Liver (tissue), 9 donors: ENCODE data around the gene ST6GALNAC3. TPM values are rescaled to one million over a fixed set of nuclear protein-coding genes. Genes with fewer than 3 reads are reported as not detected.

ENCODE experiments used
- DNase-seq: peaks from one replicate; pipeline ENCODE4 v3.0.0-alpha.2; 2017; ENCODE audit warnings: low spot score
- H3K27ac ChIP-seq, 2 donors: one replicate each; pipeline ENCODE4 v1.7.0; 2013; ENCODE audit warnings: inconsistent platforms in 2 of 2, low read length in 2 of 2, control low read depth in 1 of 2, low read depth in 1 of 2, mild to moderate bottlenecking in 1 of 2
- H3K27me3 ChIP-seq, 4 donors: one replicate each; pipeline versions ENCODE4 v1.6.1 to v1.7.0; 2013; ENCODE audit warnings: low read length in 3 of 4, inconsistent platforms in 1 of 4, mild to moderate bottlenecking in 1 of 4, moderate library complexity in 1 of 4; ENCODE audit not compliant: control insufficient read depth in 4 of 4, insufficient read depth in 4 of 4
- H3K36me3 ChIP-seq, 4 donors: one replicate each; pipeline versions ENCODE4 v1.6.1 to v1.7.0; 2013; ENCODE audit warnings: low read length in 3 of 4, mild to moderate bottlenecking in 3 of 4, low read depth in 1 of 4, moderate library complexity in 1 of 4; ENCODE audit not compliant: control insufficient read depth in 4 of 4, insufficient read depth in 3 of 4
- H3K4me1 ChIP-seq, 4 donors: one replicate each; pipeline versions ENCODE4 v1.6.1 to v1.7.0; 2013; ENCODE audit warnings: low read length in 3 of 4, mild to moderate bottlenecking in 3 of 4, moderate library complexity in 1 of 4; ENCODE audit not compliant: control insufficient read depth in 4 of 4, insufficient read depth in 4 of 4
- H3K4me3 ChIP-seq, 3 donors: one replicate each; pipeline versions ENCODE4 v1.6.1 to v1.7.0; 2013; ENCODE audit warnings: low read length in 3 of 3, control low read depth in 1 of 3, low read depth in 1 of 3, mild to moderate bottlenecking in 1 of 3
- H3K9ac ChIP-seq, 2 donors: one replicate each; pipeline ENCODE4 v1.7.0; 2013; ENCODE audit warnings: low read length in 2 of 2, mild to moderate bottlenecking in 2 of 2, moderate library complexity in 2 of 2, control low read depth in 1 of 2, low read depth in 1 of 2
- H3K9me3 ChIP-seq, 4 donors: one replicate each; pipeline versions ENCODE4 v1.6.1 to v1.7.0; 2013; ENCODE audit warnings: low read length in 3 of 4; ENCODE audit not compliant: control insufficient read depth in 4 of 4
- CTCF ChIP-seq: fragments of 150-350 bp; IDR thresholded peaks from 2 replicates; pipeline ENCODE4 v1.5.1; 2017; ENCODE audit warnings: improper control_type of control experiment, low read depth, low read length; ENCODE audit not compliant: missing input control
- EGR1 ChIP-seq, 2 donors: IDR thresholded peaks; 2 replicates each; pipeline ENCODE4 v1.6.1; 2016 to 2018; ENCODE audit warnings: antibody characterized with exemption in 2 of 2, low read depth in 2 of 2
- FOXA1 ChIP-seq: IDR thresholded peaks from 2 replicates; pipeline ENCODE4 v1.6.1; 2016; ENCODE audit warnings: antibody characterized with exemption
- FOXA2 ChIP-seq: IDR thresholded peaks from 2 replicates; pipeline ENCODE4 v1.6.1; 2016; ENCODE audit warnings: antibody characterized with exemption
- GABPA ChIP-seq, 2 donors: IDR thresholded peaks in 1 of 2; conservative IDR thresholded peaks in 1 of 2; 2 replicates each; pipeline ENCODE4 v1.6.1; 2016; ENCODE audit warnings: antibody characterized with exemption in 2 of 2, mild to moderate bottlenecking in 1 of 2, moderate library complexity in 1 of 2
- HNF4A ChIP-seq, 2 donors: conservative IDR thresholded peaks; 2 replicates each; pipeline ENCODE4 v1.6.1; 2016; ENCODE audit warnings: antibody characterized with exemption in 2 of 2, mild to moderate bottlenecking in 2 of 2
- HNF4G ChIP-seq: IDR thresholded peaks from 2 replicates; pipeline ENCODE4 v1.6.1; 2016; ENCODE audit warnings: antibody characterized with exemption
- JUND ChIP-seq, 2 donors: IDR thresholded peaks; 2 replicates each; pipeline ENCODE4 v1.6.1; 2016; ENCODE audit warnings: antibody characterized with exemption in 2 of 2
- MAX ChIP-seq: IDR thresholded peaks from 2 replicates; pipeline ENCODE4 v1.6.1; 2016; ENCODE audit warnings: antibody characterized with exemption
- NR2F2 ChIP-seq: IDR thresholded peaks from 2 replicates; pipeline ENCODE4 v1.6.1; 2016; ENCODE audit warnings: antibody characterized with exemption
- RAD21 ChIP-seq, 2 donors: IDR thresholded peaks; 2 replicates each; pipeline ENCODE4 v1.6.1; 2016; ENCODE audit warnings: antibody characterized with exemption in 2 of 2, mild to moderate bottlenecking in 2 of 2
- REST ChIP-seq: IDR thresholded peaks from 2 replicates; pipeline ENCODE4 v1.6.1; 2016; ENCODE audit warnings: antibody characterized with exemption, mild to moderate bottlenecking
- RXRA ChIP-seq, 2 donors: IDR thresholded peaks; 2 replicates each; pipeline ENCODE4 v1.6.1; 2017 to 2018; ENCODE audit warnings: antibody characterized with exemption in 2 of 2, mild to moderate bottlenecking in 1 of 2
- SP1 ChIP-seq: IDR thresholded peaks from 2 replicates; pipeline ENCODE4 v1.6.1; 2018; ENCODE audit warnings: antibody characterized with exemption, mild to moderate bottlenecking
- TAF1 ChIP-seq: conservative IDR thresholded peaks from 2 replicates; pipeline ENCODE4 v1.6.1; 2016; ENCODE audit warnings: antibody characterized with exemption, mild to moderate bottlenecking
- YY1 ChIP-seq: IDR thresholded peaks from 2 replicates; pipeline ENCODE4 v1.6.1; 2016; ENCODE audit warnings: antibody characterized with exemption, mild to moderate bottlenecking
- WGBS: extraction: QIAGEN DNeasy Blood & Tissue Kit; methylation state at CpG from one replicate; pipeline ENCODE4 v1.1.7; 2013; 5-methylcytosine and 5-hydroxymethylcytosine counted together
- polyA plus RNA-seq, 2 donors: library from polyadenylated mRNA; stranded (reverse) in 1 of 2; unstranded in 1 of 2; fragments of 200-250 nt in 1 of 2; fragments of >200 nt in 1 of 2; fragmentation: Nextera tagmentation in 1 of 2; extraction: Ambion mirVana in 1 of 2; gene quantifications; one replicate each; pipeline versions ENCODE4 v1.2.1 to v1.2.3, GENCODE V29; 2013 to 2015
- total RNA-seq, 2 donors: library from RNA; depleted of rRNA; stranded (reverse); fragments of >200 nt; gene quantifications; one replicate each; pipeline ENCODE4 v1.2.3, GENCODE V29; 2014
- TF ChIP-seq, protein P1 (sequence below): IDR thresholded peaks from 2 replicates; pipeline ENCODE4 v1.6.1; 2016; ENCODE audit warnings: antibody characterized with exemption
- TF ChIP-seq, protein P2 (sequence below): IDR thresholded peaks from 2 replicates; pipeline ENCODE4 v1.6.1; 2016; ENCODE audit warnings: antibody characterized with exemption
- donor health status: healthy.
- donor health status: healthy.
- donor health status: healthy.
- donor health status: healthy.
- donor health status: healthy.

ST6GALNAC3 gene
- total and polyA plus RNA-seq, 4 donors, result 1.2 to 5.0 (median 3.2) TPM

GRCh38 chr1:76224752-76225151 lies 150.2 kb downstream of the ST6GALNAC3 start:
- no peaks in the 10 kb centered on the region for H3K4me1 ChIP-seq
- TF ChIP-seq TAF1 (no peak), JUND (IDR thresholded peaks at IDR 0.05) (no peak), YY1 (no peak), NR2F2 (no peak), MAX (no peak)
- DNase-seq, result no peak
- no peaks in the 10 kb centered on the region for H3K9me3 ChIP-seq
- H3K36me3 ChIP-seq, result no peaks in the 10 kb centered on the region
- H3K4me3 ChIP-seq, result no peak overlapping the region
- H3K9ac ChIP-seq, result no peak overlapping the region
- 53% methylated on average over 3 of the region's 3 CpGs for WGBS
- no peaks in the 10 kb centered on the region for H3K27me3 ChIP-seq
- no peak overlapping the region for H3K27ac ChIP-seq

DNA sequence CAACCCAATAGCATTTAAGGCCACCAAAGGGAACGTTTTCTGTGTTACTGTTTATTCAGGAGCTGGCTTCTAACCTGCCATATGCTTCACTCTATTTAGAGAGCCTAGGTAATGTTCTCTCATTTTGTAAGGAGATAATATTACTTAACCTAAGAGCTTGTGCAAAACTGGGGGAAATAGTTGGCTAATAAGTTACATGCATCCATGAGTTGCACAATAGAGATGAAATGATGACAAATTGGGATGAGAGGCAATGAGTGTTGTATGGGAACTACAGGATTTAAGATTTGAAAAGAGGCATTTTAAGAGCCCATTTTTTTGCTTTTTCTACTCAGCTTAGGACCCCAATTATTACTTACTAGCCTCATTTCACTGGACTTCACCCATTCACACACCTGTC lies 151.0 kb downstream of the ST6GALNAC3 start:
- Histone ChIP-seq H3K9me3 (no peaks in the 10 kb centered on the region), H3K9ac (no peak overlapping the region), H3K4me3 (no peak overlapping the region), H3K27me3 (no peaks in the 10 kb centered on the region), H3K36me3 (no peaks in the 10 kb centered on the region), H3K4me1 (no peaks in the 10 kb centered on the region), H3K27ac (no peak overlapping the region)
- TF ChIP-seq JUND (IDR thresholded peaks at IDR 0.05), result no peak
- TF ChIP-seq TAF1, result no peak
- TF ChIP-seq GABPA (IDR thresholded peaks at IDR 0.05 in 1 of 2, conservative IDR thresholded peaks at IDR 0.05 in 1 of 2), result no peak
- no peak for TF ChIP-seq HNF4A (conservative IDR thresholded peaks at IDR 0.05)
- no peak for TF ChIP-seq CTCF
- TF ChIP-seq RAD21 (IDR thresholded peaks at IDR 0.05), result no peak
- no peak for TF ChIP-seq RXRA (IDR thresholded peaks at IDR 0.05)
- no peak for TF ChIP-seq REST
- TF ChIP-seq FOXA2, result no peak
- no peak for TF ChIP-seq EGR1 (IDR thresholded peaks at IDR 0.05; ENCODE audit: low read depth in 2 of 2)
- no peak for TF ChIP-seq HNF4G
- no peak for TF ChIP-seq FOXA1
- TF ChIP-seq, protein P1, sequence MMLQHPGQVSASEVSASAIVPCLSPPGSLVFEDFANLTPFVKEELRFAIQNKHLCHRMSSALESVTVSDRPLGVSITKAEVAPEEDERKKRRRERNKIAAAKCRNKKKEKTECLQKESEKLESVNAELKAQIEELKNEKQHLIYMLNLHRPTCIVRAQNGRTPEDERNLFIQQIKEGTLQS, result no peak
- TF ChIP-seq YY1, result no peak
- TF ChIP-seq MAX, result no peak
- TF ChIP-seq, protein P2, sequence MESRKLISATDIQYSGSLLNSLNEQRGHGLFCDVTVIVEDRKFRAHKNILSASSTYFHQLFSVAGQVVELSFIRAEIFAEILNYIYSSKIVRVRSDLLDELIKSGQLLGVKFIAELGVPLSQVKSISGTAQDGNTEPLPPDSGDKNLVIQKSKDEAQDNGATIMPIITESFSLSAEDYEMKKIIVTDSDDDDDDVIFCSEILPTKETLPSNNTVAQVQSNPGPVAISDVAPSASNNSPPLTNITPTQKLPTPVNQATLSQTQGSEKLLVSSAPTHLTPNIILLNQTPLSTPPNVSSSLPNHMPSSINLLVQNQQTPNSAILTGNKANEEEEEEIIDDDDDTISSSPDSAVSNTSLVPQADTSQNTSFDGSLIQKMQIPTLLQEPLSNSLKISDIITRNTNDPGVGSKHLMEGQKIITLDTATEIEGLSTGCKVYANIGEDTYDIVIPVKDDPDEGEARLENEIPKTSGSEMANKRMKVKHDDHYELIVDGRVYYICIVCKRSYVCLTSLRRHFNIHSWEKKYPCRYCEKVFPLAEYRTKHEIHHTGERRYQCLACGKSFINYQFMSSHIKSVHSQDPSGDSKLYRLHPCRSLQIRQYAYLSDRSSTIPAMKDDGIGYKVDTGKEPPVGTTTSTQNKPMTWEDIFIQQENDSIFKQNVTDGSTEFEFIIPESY, result no peak
- TF ChIP-seq NR2F2, result no peak
- no peak for TF ChIP-seq SP1
- no peak for DNase-seq
- WGBS, result 39% methylated on average over 1 of the region's 1 CpG
